Measurements from ENCODE around the gene ARHGEF7.

DNA sequence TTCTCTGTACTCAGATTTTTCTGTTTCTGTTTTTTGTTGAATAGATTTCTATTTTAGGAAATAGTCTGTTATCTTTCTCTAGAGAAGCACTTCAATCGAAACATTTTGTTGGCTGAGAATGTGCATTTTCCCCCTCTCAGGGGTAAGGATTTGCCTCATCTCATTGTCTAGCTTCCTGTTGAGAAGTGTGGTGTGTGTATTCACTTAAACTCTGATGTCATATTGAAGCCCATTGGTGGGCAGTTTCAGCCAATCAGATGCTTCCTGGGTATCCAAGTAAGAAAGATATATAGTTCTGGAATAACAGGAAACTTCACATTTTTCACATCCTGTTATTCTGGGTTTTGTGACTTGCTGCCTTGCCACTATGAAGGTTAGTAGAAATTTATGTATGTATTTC lies 87.6 kb downstream of the ARHGEF7 start:
- TF ChIP-seq CTCF (IDR thresholded peaks at IDR 0.05): no peak
- no peak for TF ChIP-seq POLR2A (IDR thresholded peaks at IDR 0.05)

Data from vagina (tissue), 2 donors.